Measurements from ENCODE around the gene RASSF10.

GRCh38 chr11:12966002-12966401, 43.1 kb upstream of the RASSF10 start:
- TF ChIP-seq CTCF (IDR thresholded peaks at IDR 0.05; ENCODE audit: insufficient read depth, low read depth, low read length): no peak
- no peak for TF ChIP-seq EZH2 (IDR thresholded peaks at IDR 0.05; ENCODE audit: insufficient read depth, low read length)
